CD1c-positive myeloid dendritic cell (primary cell): Measurements from ENCODE around the gene NDOR1.

ENCODE experiments used
- DNase-seq: peaks from one replicate; pipeline ENCODE4 v3.0.0-alpha.2; 2016; ENCODE audit errors: extremely low spot score

The NDOR1 gene

GRCh38 chr9:137205126-137206069 is at the start of gene NDOR1, which contains the start of gene TMEM203:
TSS of gene NDOR1 (plus strand) at chr9:137205700. CDS start at chr9:137205778, 78 bp downstream.
TSS of gene TMEM203 (minus strand) at chr9:137205648. CDS start at chr9:137205414, 234 bp downstream.
- DNase-seq = peak; percentile 96

DNA sequence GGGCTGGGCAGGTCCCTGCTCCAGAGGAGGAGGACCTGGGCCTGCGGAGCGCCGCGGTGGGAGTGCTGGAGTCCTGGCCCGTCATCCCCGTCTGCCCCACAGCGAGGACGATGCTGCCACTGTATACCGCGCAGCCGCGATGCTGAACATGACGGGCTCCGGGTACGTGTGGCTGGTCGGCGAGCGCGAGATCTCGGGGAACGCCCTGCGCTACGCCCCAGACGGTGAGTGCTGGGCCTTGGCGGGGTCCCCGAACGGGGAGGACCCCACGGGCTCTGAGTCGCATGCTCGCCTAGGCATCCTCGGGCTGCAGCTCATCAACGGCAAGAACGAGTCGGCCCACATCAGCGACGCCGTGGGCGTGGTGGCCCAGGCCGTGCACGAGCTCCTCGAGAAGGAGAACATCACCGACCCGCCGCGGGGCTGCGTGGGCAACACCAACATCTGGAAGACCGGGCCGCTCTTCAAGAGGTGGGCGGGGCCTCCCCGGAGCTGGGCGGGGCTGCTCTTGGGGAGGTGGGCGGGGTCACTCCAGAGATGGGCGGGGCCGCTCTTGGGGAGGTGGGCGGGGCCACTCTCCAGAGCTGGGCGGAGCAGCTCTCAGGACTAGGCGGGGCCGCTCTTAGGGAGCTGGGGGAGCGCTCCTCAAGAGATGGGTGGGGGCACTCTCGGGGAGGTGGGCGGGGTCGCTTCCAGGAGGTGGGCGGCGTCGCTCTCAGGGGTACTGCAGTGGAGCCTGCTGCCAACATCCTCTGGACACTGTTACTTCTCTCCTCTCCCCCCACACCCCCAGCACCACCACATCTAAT is 48.7 kb upstream of the NDOR1 start:
- peak; percentile 88 for DNase-seq

- DNase-seq = no peak
Measured at GRCh38 chr9:137157618-137158415, 47.7 kb upstream of the NDOR1 start.

DNA sequence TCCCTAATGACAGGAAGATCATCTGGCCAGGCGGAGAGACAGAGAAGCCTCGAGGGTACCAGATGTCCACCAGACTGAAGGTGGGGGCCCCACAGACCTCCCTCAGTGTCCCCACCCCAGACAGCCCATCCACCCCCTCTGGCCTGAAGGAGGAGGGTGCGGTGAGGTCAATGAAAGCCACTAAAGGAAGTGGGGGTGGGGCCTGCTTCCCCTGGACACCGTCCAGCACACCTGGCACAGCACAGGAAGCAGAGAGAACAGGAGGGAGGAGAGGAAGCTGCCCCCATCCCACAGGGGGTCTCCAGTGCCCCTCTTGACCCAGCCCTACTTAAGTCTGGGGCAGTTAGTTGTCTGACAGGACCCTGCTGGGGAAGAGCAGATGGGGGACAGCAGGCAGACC is 46.9 kb upstream of the NDOR1 start:
- no peak for DNase-seq

GRCh38 chr9:137159105-137160053 is 46.1 kb upstream of the NDOR1 start:
- DNase-seq = no peak

DNA sequence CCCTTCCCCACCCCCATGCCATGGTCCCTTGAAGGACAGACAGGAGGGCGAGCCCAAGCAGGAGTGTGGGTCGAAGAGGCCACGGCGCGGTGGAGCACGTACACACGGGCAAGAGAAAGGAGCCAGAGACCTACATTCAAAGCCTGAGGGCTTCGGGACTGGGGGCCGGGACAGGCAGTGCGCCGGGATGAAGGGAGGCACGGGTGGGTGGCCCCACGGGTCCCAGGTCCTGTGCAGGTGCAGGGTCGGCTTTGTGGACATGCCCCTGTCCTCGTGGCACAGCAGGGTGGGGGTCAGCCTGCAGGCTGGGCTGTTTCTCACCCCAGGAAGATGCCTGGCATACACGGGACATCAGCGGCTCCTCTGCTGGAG is 45.5 kb upstream of the NDOR1 start:
- no peak for DNase-seq

- no peak for DNase-seq
Measured at GRCh38 chr9:137160716-137161557, 44.6 kb upstream of the NDOR1 start.

DNA sequence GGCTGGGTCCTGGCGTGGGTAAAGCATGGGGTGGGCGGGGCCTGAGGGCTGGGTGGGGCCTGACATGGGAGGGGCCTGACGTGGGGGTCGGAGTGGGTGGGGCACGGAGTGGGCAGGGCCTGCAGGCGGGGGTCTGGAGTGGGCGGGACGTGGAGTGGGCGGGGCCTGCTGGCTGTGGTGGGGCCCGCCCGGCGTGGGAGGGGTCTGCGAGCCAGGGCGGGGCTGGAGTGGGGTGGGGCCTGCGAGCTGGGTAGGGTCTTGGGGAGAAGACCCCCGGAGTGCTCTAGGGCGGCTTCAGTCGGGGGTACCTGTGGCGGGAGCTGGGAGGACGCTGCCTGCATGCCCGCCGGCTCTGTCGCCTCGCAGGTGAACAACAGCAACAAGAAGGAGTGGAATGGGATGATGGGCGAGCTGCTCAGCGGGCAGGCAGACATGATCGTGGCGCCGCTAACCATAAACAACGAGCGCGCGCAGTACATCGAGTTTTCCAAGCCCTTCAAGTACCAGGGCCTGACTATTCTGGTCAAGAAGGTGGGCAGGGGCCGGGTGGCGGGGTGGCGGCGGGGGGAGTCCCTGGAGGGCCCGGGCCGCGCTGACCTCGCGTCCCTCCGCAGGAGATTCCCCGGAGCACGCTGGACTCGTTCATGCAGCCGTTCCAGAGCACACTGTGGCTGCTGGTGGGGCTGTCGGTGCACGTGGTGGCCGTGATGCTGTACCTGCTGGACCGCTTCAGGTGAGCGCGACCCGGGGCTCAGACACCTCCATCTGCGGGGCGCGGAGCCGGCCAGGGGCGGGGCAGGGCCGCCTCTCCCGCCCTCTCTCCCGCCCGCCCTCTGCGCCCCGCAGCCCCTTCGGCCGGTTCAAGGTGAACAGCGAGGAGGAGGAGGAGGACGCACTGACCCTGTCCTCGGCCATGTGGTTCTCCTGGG is 43.7 kb upstream of the NDOR1 start:
- DNase-seq = no peak

DNA sequence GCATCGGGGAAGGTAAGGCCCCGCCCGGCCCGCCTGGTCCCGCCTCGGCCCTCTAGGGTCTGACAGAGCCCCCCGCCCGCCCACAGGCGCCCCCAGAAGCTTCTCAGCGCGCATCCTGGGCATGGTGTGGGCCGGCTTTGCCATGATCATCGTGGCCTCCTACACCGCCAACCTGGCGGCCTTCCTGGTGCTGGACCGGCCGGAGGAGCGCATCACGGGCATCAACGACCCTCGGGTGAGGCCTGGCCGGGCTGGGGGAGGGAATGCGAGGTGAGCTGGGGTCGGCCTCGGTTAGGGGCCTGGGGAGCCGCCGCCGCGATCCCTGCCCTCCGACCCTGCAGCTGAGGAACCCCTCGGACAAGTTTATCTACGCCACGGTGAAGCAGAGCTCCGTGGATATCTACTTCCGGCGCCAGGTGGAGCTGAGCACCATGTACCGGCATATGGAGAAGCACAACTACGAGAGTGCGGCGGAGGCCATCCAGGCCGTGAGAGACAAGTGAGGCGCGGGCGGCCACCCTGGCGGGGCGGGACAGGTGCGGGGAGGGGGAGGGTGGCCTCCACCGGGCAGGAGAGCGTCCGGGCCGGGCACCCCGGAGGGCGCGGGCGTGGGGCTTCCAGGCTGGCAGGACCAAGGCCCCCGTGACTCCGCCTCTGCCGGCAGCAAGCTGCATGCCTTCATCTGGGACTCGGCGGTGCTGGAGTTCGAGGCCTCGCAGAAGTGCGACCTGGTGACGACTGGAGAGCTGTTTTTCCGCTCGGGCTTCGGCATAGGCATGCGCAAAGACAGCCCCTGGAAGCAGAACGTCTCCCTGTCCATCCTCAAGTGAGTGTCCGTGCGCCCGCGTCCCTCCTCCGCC is 42.8 kb upstream of the NDOR1 start:
- peak; percentile 21 for DNase-seq

DNA sequence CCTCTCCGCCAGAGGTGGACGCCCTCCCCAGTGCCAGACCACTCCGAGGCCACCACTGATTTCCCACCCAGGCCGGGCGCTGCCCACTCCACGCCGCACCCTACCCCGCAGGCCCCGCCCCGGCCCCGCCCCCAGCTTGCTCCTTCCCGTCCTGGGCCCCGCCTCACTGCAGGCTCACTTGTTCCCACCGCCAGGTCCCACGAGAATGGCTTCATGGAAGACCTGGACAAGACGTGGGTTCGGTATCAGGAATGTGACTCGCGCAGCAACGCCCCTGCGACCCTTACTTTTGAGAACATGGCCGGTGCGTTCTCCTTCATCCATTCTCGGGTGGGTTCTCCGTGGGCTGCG is 42.2 kb upstream of the NDOR1 start:
- peak; percentile 20 for DNase-seq

- no peak for DNase-seq
Measured at GRCh38 chr9:137163805-137164204, 41.7 kb upstream of the NDOR1 start.

GRCh38 chr9:137164370-137165249 is 40.9 kb upstream of the NDOR1 start:
- DNase-seq = no peak

DNA sequence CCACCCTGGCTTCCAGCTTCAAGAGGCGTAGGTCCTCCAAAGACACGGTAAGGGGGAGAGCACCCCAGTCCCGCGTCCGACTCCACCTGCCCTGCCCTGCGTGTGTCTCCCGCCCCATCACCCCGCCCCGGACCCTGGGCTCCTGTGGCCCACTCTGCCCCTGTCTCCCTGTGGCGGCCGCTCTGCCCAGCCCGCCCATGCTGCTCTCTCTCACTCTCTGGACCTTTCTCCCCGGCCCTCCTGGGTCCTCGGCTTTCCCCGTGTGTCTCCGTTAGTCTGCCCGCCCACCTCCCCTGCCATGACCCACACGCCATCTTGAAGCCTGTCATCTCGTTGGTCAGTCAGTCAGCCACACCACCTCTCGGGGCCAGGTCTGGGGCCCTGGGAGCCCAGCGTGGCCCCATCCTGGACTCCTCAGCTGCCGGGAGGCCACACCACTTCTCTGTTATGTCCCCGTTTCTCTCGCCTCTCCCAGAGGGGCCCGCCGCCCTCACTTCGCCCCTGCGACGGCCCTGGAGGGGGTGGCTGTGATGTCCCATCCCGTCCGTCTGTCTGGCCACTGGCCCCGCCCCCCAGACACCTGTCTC is 40.2 kb upstream of the NDOR1 start:
- no peak for DNase-seq

- no peak for DNase-seq
Measured at GRCh38 chr9:137166380-137167229, 38.9 kb upstream of the NDOR1 start.

- DNase-seq = no peak
Measured at GRCh38 chr9:137167277-137167746, 38.2 kb upstream of the NDOR1 start.
